Spleen (tissue), 11 donors: Measurements from ENCODE around the gene CEP41. TPM values are rescaled to one million over a fixed set of nuclear protein-coding genes. Genes with fewer than 3 reads are reported as not detected.

Experiments
- DNase-seq: peaks from one replicate; pipeline ENCODE4 v3.0.0-alpha.2; 2020
- H3K27ac ChIP-seq, 8 donors: fragments of 200-600 bp; sonication (generic) in 7 of 8; 1 replicate in 4 of 8; 2 replicates in 4 of 8; pipeline versions ENCODE4 v1.5.0 to v1.8.0; 2016 to 2021; ENCODE audit warnings: inconsistent platforms in 4 of 8, mild to moderate bottlenecking in 4 of 8, moderate library complexity in 1 of 8
- H3K27me3 ChIP-seq, 7 donors: fragments of 200-600 bp; sonication (generic) in 6 of 7; replicated peaks in 1 of 7; 1 replicate in 4 of 7; 2 replicates in 3 of 7; pipeline versions ENCODE4 v1.5.0 to v1.8.0; 2016 to 2021; ENCODE audit warnings: inconsistent platforms in 3 of 7, mild to moderate bottlenecking in 1 of 7
- H3K36me3 ChIP-seq, 6 donors: fragments of 200-600 bp; sonication (generic) in 5 of 6; 1 replicate in 4 of 6; 2 replicates in 2 of 6; pipeline versions ENCODE4 v1.5.0 to v1.8.0; 2016 to 2021; ENCODE audit warnings: inconsistent platforms in 2 of 6
- H3K4me1 ChIP-seq, 6 donors: fragments of 200-600 bp; sonication (generic) in 5 of 6; 1 replicate in 3 of 6; 2 replicates in 3 of 6; pipeline versions ENCODE4 v1.5.0 to v1.8.0; 2016 to 2021; ENCODE audit warnings: inconsistent platforms in 3 of 6
- H3K4me3 ChIP-seq, 8 donors: fragments of 200-600 bp; sonication (generic) in 7 of 8; 1 replicate in 4 of 8; 2 replicates in 4 of 8; pipeline versions ENCODE4 v1.5.0 to v1.8.0; 2016 to 2021; ENCODE audit warnings: inconsistent platforms in 4 of 8, mild to moderate bottlenecking in 4 of 8, moderate library complexity in 2 of 8
- H3K9me3 ChIP-seq, 8 donors: fragments of 200-600 bp; sonication (generic) in 7 of 8; 1 replicate in 4 of 8; 2 replicates in 4 of 8; pipeline versions ENCODE4 v1.5.0 to v1.8.0; 2016 to 2021; ENCODE audit warnings: inconsistent platforms in 4 of 8
- POLR2A ChIP-seq, 3 donors: fragments of 450-650 bp; IDR thresholded peaks; one replicate each; pipeline ENCODE4 v1.5.1; 2017; ENCODE audit warnings: antibody characterized with exemption in 3 of 3, mild to moderate bottlenecking in 1 of 3
- POLR2AphosphoS5 ChIP-seq, 3 donors: sonication (generic); formaldehyde crosslinking; IDR thresholded peaks; one replicate each; pipeline ENCODE4 v1.5.1; 2017; ENCODE audit warnings: antibody characterized with exemption in 3 of 3
- WGBS, 5 donors: extraction: QIAGEN DNeasy Blood & Tissue Kit in 3 of 5; methylation state at CpG; one replicate each; pipeline versions ENCODE4 v1.1.5 to v1.1.7; 2013 to 2018; 5-methylcytosine and 5-hydroxymethylcytosine counted together
- intact Hi-C: fragments of 100-400 bp; cut with DNase I; formaldehyde crosslinking; loops from one replicate; pipeline ENCODE4 v1.15.0; 2023; ENCODE audit warnings: low total_unique reads
- polyA plus RNA-seq, 3 donors: library from polyadenylated mRNA; stranded (reverse); fragments of 200-250 nt; gene quantifications; one replicate each; pipeline ENCODE4 v1.2.1, GENCODE V29; 2013
- total RNA-seq, 7 donors: library from RNA; depleted of rRNA in 3 of 7; stranded (reverse); fragments of >200 nt in 3 of 7; fragmentation: NEBNext Ultra II Directional in 4 of 7; extraction: Animal tissue kit (Norgen Biotek cat#: 25700) in 4 of 7; gene quantifications; one replicate each; pipeline versions ENCODE4 v1.1.0 to v1.2.1, GENCODE V29; 2016 to 2021
- TF ChIP-seq, protein P1 (sequence below), 11 experiments: fragments of 200-600 bp in 7 of 11; fragments of 450-650 bp in 4 of 11; sonication (generic) in 4 of 11; IDR thresholded peaks in 8 of 11; conservative IDR thresholded peaks in 3 of 11; 1 replicate in 7 of 11; 2 replicates in 4 of 11; pipeline versions ENCODE4 v1.4.0 to v1.8.0; 2016 to 2021; ENCODE audit warnings: antibody characterized with exemption in 11 of 11, inconsistent platforms in 4 of 11, mild to moderate bottlenecking in 1 of 11
- donor health status: healthy with polysubstance abuse.
- donor health status: DM: no; HTN: no; CAD: no; lungs with moderate emphysema.
- donor health status: DM: no; HTN: no; CAD: no.
- donor health status: Bipolar disorder and iron deficiency.
- donor health status: healthy.
- donor health status: DM: no; HTN: no; CAD: no.
- donor health status: DM: yes; HTN: yes; CAD: no.

Gene CEP41
- total and polyA plus RNA-seq, 10 donors, result 2.3 to 19.3 (median 12.5) TPM

DNA sequence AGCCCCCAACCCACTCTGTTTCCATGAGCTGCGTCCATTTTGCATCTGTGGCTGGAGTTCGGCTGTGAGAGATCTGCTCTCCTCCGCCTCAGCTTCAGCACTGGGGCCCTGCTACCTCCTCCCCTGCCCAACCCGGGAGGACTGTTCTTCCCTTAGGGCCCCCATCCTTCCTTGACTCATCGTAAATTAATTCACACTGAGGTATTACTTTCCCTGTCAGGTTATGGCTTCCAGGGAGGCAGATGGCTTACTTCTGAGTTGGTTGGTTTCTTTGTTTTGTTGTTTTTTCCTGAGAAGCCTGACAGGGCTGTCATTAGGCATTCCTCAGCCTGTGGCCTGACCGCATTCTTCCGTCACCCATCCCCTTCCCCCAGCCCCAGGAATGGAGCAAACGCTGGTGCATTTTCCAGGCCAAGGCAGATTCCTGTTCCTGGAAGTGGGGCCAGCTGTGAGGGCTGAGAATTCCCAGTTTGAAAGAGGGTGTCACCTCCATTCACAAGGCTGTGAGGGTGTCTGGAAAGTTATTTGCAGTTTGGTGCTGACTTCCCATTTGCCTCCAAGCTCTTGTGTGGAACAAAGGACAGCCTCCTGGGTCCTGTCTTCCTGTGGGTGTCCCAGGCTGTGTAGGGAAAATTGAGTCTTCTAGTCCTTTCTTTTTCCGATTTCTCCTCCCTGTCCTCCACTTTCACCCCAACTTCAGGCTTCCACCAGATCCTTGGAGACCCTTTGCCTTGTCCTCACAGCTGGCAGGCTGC, 84.5 kb downstream of the CEP41 start:
- H3K4me1 ChIP-seq, result peaks cover 0 to 25% (median 8%) of the 10 kb centered on the region in 6 donors
- H3K9me3 ChIP-seq, result peaks cover 0 to 24% (median 15%) of the 10 kb centered on the region in 8 donors
- no peak for TF ChIP-seq POLR2A (IDR thresholded peaks at IDR 0.05)
- peak in 1 of 3 donors; percentile 53 for TF ChIP-seq POLR2AphosphoS5 (IDR thresholded peaks at IDR 0.05)
- 57 to 70% (median 64%) methylated on average over 9 of the region's 9 CpGs for WGBS, 5 donors
- no peaks in the 10 kb centered on the region for H3K27me3 ChIP-seq
- H3K36me3 ChIP-seq, result no peaks in the 10 kb centered on the region
- DNase-seq, result no peak
- peak overlapping the region; percentile 36 to 67 (median 55) for H3K27ac ChIP-seq
- no peak overlapping the region for H3K4me3 ChIP-seq
- intact Hi-C loops, result no loop called here

DNA sequence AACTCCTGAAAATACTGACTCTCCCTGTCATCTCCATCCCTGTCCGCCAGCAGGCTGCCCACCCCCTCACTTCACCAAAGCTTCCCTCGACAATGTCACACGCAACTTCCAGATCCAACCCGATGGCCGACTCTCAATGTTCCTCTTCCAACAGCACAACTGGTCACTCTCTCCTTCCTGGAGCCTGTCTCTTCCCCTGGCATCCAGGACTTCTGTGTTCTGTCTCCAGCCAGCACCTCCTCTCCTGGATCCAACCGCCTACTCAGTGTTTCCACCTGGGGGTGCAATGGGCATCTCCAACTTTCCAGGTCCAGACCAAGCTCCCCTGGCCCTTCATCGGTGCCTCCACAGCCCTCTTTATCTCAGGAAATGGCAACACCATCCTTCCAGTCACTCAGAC, 87.6 kb downstream of the CEP41 start:
- H3K27me3 ChIP-seq, result no peaks in the 10 kb centered on the region
- H3K4me3 ChIP-seq, result no peak overlapping the region
- H3K27ac ChIP-seq, result peak overlapping the region in 6 of 8 donors; percentile 51 to 72 (median 68)
- intact Hi-C loops, result no loop called here
- no peak for DNase-seq
- H3K9me3 ChIP-seq, result no peaks in the 10 kb centered on the region
- TF ChIP-seq, protein P1, sequence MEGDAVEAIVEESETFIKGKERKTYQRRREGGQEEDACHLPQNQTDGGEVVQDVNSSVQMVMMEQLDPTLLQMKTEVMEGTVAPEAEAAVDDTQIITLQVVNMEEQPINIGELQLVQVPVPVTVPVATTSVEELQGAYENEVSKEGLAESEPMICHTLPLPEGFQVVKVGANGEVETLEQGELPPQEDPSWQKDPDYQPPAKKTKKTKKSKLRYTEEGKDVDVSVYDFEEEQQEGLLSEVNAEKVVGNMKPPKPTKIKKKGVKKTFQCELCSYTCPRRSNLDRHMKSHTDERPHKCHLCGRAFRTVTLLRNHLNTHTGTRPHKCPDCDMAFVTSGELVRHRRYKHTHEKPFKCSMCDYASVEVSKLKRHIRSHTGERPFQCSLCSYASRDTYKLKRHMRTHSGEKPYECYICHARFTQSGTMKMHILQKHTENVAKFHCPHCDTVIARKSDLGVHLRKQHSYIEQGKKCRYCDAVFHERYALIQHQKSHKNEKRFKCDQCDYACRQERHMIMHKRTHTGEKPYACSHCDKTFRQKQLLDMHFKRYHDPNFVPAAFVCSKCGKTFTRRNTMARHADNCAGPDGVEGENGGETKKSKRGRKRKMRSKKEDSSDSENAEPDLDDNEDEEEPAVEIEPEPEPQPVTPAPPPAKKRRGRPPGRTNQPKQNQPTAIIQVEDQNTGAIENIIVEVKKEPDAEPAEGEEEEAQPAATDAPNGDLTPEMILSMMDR (IDR thresholded peaks at IDR 0.05 in 8 of 11, conservative IDR thresholded peaks at IDR 0.05 in 3 of 11), result no peak
- TF ChIP-seq POLR2AphosphoS5 (IDR thresholded peaks at IDR 0.05) (no peak), POLR2A (IDR thresholded peaks at IDR 0.05) (no peak)
- WGBS, 5 donors, result 83 to 90% (median 89%) methylated on average over 7 of the region's 7 CpGs
- H3K36me3 ChIP-seq, result no peaks in the 10 kb centered on the region
- H3K4me1 ChIP-seq, result peaks cover 5 to 41% (median 19%) of the 10 kb centered on the region in 6 donors

DNA sequence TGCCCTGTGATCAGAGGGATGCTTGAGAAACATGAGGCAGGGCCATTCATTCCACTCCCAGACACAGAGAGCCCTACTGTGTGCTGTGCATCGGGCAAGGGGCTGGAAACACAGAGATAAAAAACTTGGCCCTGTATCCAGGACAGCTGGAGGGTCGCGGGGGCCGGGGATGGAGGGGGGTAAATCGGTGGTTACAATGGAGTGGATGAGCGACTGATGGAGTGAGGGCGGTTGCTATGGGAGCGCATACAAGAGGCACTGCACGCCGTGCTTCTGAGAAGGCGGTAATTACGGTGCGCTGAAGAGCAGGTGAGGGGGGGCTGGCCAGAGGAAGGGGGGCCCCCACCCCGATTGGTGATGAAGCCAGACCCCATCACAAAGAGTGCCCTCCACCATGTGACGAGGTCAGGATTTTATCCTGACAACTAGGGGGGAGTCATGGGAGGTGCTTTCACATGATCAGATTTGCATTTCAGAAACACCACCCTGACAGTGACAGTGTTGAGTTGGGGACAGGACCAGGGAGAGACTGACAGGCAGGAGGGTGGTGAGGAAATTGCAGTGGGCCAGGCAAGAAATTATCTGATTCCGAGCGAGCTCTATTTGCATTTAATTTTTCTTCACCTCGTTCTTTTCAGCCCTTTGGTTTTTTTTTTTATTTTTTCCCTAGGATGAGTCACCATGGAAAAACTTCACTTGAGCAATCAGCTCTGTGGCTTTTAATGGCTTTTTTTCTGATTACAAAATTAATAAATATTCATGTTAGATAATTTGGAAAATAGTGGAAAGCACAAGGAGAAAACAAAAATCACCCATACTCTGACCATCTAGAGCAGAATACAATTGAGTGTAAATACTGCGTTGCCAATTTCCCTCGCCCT, 88.4 kb downstream of the CEP41 start:
- H3K27me3 ChIP-seq, result no peaks in the 10 kb centered on the region
- peaks cover 5 to 41% (median 19%) of the 10 kb centered on the region in 6 donors for H3K4me1 ChIP-seq
- H3K9me3 ChIP-seq, result no peaks in the 10 kb centered on the region
- no peak overlapping the region for H3K4me3 ChIP-seq
- peak overlapping the region in 7 of 8 donors; percentile 36 to 72 (median 67) for H3K27ac ChIP-seq
- no peak for TF ChIP-seq POLR2AphosphoS5 (IDR thresholded peaks at IDR 0.05)
- no peak for TF ChIP-seq POLR2A (IDR thresholded peaks at IDR 0.05)
- TF ChIP-seq, protein P1 (IDR thresholded peaks at IDR 0.05 in 8 of 11, conservative IDR thresholded peaks at IDR 0.05 in 3 of 11), result no peak
- DNase-seq, result no peak
- intact Hi-C loops, result no loop called here
- 71 to 83% (median 77%) methylated on average over 20 of the region's 20 CpGs for WGBS, 5 donors
- no peaks in the 10 kb centered on the region for H3K36me3 ChIP-seq

DNA sequence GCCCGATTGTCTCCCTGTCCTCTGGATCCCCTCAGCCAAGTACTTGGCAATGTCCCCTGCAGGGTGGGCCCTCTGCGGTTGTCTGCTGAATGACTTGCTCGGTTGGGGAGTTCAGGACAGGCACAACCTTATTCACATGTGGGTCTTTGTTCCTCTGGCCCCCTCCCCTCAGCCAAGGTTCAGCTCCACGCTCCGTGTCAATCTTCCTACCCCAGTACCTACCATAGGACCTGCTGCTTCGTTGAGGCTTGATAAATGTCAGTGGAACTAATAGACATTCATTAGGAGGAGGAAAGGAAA, 89.1 kb downstream of the CEP41 start:
- intact Hi-C loops, result no loop called here

More for the DNA sequence above, 89.1 kb downstream of the CEP41 start:
- Histone ChIP-seq H3K27me3 (no peaks in the 10 kb centered on the region), H3K4me1 (peaks cover 5 to 41% (median 19%) of the 10 kb centered on the region in 6 donors), H3K4me3 (no peak overlapping the region), H3K9me3 (no peaks in the 10 kb centered on the region), H3K27ac (peak overlapping the region in 7 of 8 donors; percentile 36 to 72 (median 67)), H3K36me3 (no peaks in the 10 kb centered on the region)
- DNase-seq, result peak; percentile 74
- TF ChIP-seq, protein P1 (IDR thresholded peaks at IDR 0.05 in 8 of 11, conservative IDR thresholded peaks at IDR 0.05 in 3 of 11), result no peak
- TF ChIP-seq POLR2AphosphoS5 (IDR thresholded peaks at IDR 0.05) (no peak), POLR2A (IDR thresholded peaks at IDR 0.05) (no peak)
- WGBS, 5 donors, result 60 to 80% (median 74%) methylated on average over 6 of the region's 6 CpGs
